Upper lobe of left lung (tissue), 6 donors: ENCODE measurements around the gene GTPBP2. TPM values are rescaled to one million over a fixed set of nuclear protein-coding genes. Genes with fewer than 3 reads are reported as not detected.

Experiments
- ATAC-seq, 2 donors: fragments of 200-7000 bp; cut with Tn5 transposase; one replicate each; pipeline ENCODE4 v1.9.1; 2022; ENCODE audit warnings: mild to moderate bottlenecking in 2 of 2, moderate library complexity in 2 of 2; ENCODE audit not compliant: low FRiP score in 2 of 2
- DNase-seq, 2 donors: peaks; one replicate each; pipeline ENCODE4 v3.0.0-alpha.2; 2019 to 2020
- H3K27ac ChIP-seq, 4 donors: fragments of 200-600 bp; sonication (generic); one replicate each; pipeline ENCODE4 v1.5.1; 2016 to 2019
- H3K27me3 ChIP-seq, 4 donors: fragments of 200-600 bp; sonication (generic); one replicate each; pipeline ENCODE4 v1.5.1; 2017 to 2019
- H3K36me3 ChIP-seq, 4 donors: fragments of 200-600 bp; sonication (generic); one replicate each; pipeline ENCODE4 v1.5.1; 2016 to 2019
- H3K4me1 ChIP-seq, 4 donors: fragments of 200-600 bp; sonication (generic); one replicate each; pipeline ENCODE4 v1.5.1; 2018 to 2019
- H3K4me3 ChIP-seq, 4 donors: fragments of 200-600 bp; sonication (generic); one replicate each; pipeline ENCODE4 v1.5.1; 2017 to 2019; ENCODE audit warnings: mild to moderate bottlenecking in 2 of 4, moderate library complexity in 1 of 4
- H3K9me3 ChIP-seq, 4 donors: fragments of 200-600 bp; sonication (generic); one replicate each; pipeline ENCODE4 v1.5.1; 2018 to 2019
- EP300 ChIP-seq, 4 donors: sonication (generic); formaldehyde crosslinking; IDR thresholded peaks; one replicate each; pipeline ENCODE4 v1.5.1; 2017; ENCODE audit warnings: antibody characterized with exemption in 4 of 4, control low read depth in 2 of 4
- POLR2A ChIP-seq, 4 donors: fragments of 450-650 bp; IDR thresholded peaks; one replicate each; pipeline ENCODE4 v1.5.1; 2016 to 2017; ENCODE audit warnings: antibody characterized with exemption in 4 of 4, mild to moderate bottlenecking in 2 of 4
- POLR2AphosphoS5 ChIP-seq, 2 donors: sonication (generic); formaldehyde crosslinking; IDR thresholded peaks; one replicate each; pipeline ENCODE4 v1.5.1; 2017; ENCODE audit warnings: antibody characterized with exemption in 2 of 2
- WGBS, 2 donors: methylation state at CpG; one replicate each; pipeline ENCODE4 v1.1.5; 2017 to 2018; 5-methylcytosine and 5-hydroxymethylcytosine counted together
- total RNA-seq, 6 donors: library from RNA; depleted of rRNA in 4 of 6; stranded (reverse); fragments of >200 nt in 4 of 6; gene quantifications; one replicate each; pipeline versions ENCODE4 v1.1.0 to v1.2.1, GENCODE V29; 2016 to 2021
- TF ChIP-seq, protein P1 (sequence below), 6 experiments: fragments of 450-650 bp in 4 of 6; fragments of 200-600 bp in 2 of 6; sonication (generic) in 2 of 6; IDR thresholded peaks; one replicate each; pipeline ENCODE4 v1.5.1; 2016 to 2019; ENCODE audit warnings: antibody characterized with exemption in 6 of 6
- donor health status: DM: no; HTN: no; CAD: no; lungs with moderate emphysema.
- donor health status: DM: no; HTN: yes; CAD: no; lungs with severe emphysema.

GTPBP2 gene
- total RNA-seq, 6 donors from 2014 or later: 41.3 to 128 (median 78.1) TPM

DNA sequence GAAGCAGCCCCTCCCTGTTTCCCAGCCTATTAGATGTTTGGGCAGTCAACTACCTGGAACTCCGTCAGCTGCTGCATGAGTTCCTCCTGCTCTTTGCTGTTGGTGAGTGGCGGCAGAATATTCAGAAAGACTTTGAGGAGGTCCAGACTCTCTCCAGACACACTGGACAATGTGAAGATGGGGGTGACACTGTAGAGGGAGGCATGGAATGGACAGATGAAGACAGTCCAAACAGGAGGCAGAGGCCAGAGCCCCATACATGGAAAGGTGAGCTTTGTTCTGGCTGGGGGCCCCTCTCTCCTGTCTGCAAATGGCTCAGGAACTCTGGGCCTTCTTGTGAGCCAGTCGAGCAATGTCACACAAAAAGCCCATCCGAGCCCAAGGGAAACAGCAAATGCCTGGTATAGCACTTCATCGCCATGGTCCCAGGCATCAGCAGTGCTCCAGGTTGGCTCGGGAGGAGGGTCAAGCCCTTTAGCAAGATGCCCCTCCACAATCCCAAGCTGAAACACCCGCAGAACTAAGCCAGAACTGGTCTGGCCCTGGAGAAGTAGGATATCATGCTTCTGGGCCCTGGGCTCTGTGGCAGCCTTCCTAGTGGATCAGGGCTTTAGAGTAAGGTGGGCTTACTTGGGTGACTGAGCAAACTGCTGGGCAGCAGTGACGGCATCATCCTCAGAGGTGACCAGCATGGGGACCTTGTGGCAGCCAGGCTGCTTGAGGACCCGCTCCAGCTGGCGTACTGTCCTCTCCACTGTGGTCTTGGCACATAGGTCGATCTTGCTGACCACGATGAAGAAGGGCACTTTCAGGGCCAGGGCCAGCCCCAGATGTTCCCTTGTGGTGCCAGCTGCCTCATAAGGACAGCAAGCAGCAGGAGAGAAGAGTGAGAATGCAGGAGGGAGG, 4.9 kb downstream of the GTPBP2 start:
- DNase-seq: no peak
- no peak for ATAC-seq
- Histone ChIP-seq H3K36me3 (peaks cover 27 to 70% (median 60%) of the 10 kb centered on the region in 4 donors), H3K4me1 (peaks cover 18 to 29% (median 21%) of the 10 kb centered on the region in 4 donors), H3K27me3 (no peaks in the 10 kb centered on the region), H3K4me3 (no peak overlapping the region), H3K27ac (no peak overlapping the region), H3K9me3 (no peaks in the 10 kb centered on the region)
- TF ChIP-seq POLR2A (IDR thresholded peaks at IDR 0.05) (no peak), EP300 (IDR thresholded peaks at IDR 0.05) (no peak), POLR2AphosphoS5 (IDR thresholded peaks at IDR 0.05) (no peak)
- TF ChIP-seq, protein P1, sequence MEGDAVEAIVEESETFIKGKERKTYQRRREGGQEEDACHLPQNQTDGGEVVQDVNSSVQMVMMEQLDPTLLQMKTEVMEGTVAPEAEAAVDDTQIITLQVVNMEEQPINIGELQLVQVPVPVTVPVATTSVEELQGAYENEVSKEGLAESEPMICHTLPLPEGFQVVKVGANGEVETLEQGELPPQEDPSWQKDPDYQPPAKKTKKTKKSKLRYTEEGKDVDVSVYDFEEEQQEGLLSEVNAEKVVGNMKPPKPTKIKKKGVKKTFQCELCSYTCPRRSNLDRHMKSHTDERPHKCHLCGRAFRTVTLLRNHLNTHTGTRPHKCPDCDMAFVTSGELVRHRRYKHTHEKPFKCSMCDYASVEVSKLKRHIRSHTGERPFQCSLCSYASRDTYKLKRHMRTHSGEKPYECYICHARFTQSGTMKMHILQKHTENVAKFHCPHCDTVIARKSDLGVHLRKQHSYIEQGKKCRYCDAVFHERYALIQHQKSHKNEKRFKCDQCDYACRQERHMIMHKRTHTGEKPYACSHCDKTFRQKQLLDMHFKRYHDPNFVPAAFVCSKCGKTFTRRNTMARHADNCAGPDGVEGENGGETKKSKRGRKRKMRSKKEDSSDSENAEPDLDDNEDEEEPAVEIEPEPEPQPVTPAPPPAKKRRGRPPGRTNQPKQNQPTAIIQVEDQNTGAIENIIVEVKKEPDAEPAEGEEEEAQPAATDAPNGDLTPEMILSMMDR (IDR thresholded peaks at IDR 0.05): no peak
- WGBS, 2 donors: 91 to 94% methylated on average over 6 to 12 of the region's 12 CpGs

DNA sequence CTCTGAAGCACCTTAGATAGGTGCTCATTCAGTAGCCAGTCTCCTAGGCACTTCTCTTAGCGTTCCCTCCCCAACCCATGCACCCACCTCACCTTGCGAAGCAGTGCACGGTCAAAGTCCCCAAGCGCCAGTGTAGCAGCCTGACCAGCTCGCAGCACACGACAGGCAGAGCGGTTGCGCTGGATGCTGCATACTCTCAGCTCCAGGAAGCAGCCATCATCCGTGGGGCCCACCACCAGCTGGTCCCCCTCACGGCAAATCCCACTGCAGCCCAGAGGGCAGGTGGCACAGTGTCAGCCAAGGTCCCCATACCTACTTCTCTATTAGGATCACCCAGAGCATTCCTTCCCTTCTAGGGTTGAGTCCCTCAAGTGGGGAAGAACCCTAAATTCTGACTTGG, 6.5 kb downstream of the GTPBP2 start:
- 98% methylated on average over 8 to 10 of the region's 10 CpGs for WGBS, 2 donors
- Histone ChIP-seq H3K27ac (no peak overlapping the region), H3K4me3 (no peak overlapping the region), H3K9me3 (no peaks in the 10 kb centered on the region), H3K4me1 (peaks cover 11 to 18% (median 13%) of the 10 kb centered on the region in 4 donors), H3K27me3 (no peaks in the 10 kb centered on the region), H3K36me3 (peaks cover 27 to 70% (median 60%) of the 10 kb centered on the region in 4 donors)
- TF ChIP-seq POLR2A (IDR thresholded peaks at IDR 0.05): no peak
- no peak for TF ChIP-seq POLR2AphosphoS5 (IDR thresholded peaks at IDR 0.05)
- TF ChIP-seq, protein P1 (IDR thresholded peaks at IDR 0.05): no peak
- ATAC-seq (no peak), DNase-seq (no peak)

DNA sequence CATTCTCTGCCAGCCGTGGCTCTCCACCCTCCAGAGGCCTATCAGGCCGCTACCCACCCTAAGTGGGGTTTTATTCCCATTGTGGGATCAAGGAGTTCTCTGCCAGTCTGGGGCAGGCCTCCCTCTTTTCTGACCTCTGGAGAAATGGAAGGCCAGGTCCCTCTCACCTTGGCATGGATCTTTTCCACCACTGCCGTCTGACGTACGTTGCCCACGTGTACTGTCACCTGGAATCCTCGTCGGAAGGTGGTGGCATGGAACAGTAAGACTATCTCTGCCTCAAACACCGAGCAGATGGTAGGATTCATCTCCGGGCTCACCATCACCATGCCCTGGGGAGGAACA, 7.3 kb downstream of the GTPBP2 start:
- 89 to 99% methylated on average over 10 of the region's 10 CpGs for WGBS, 2 donors
- Histone ChIP-seq H3K27me3 (no peaks in the 10 kb centered on the region), H3K9me3 (no peaks in the 10 kb centered on the region), H3K27ac (no peak overlapping the region), H3K36me3 (peaks cover 27 to 70% (median 60%) of the 10 kb centered on the region in 4 donors), H3K4me3 (no peak overlapping the region), H3K4me1 (peaks cover 4 to 11% (median 5%) of the 10 kb centered on the region in 4 donors)
- TF ChIP-seq POLR2A (IDR thresholded peaks at IDR 0.05) (no peak), POLR2AphosphoS5 (IDR thresholded peaks at IDR 0.05) (no peak), EP300 (IDR thresholded peaks at IDR 0.05) (no peak)
- TF ChIP-seq, protein P1 (IDR thresholded peaks at IDR 0.05): no peak
- no peak for ATAC-seq
- DNase-seq: no peak

DNA sequence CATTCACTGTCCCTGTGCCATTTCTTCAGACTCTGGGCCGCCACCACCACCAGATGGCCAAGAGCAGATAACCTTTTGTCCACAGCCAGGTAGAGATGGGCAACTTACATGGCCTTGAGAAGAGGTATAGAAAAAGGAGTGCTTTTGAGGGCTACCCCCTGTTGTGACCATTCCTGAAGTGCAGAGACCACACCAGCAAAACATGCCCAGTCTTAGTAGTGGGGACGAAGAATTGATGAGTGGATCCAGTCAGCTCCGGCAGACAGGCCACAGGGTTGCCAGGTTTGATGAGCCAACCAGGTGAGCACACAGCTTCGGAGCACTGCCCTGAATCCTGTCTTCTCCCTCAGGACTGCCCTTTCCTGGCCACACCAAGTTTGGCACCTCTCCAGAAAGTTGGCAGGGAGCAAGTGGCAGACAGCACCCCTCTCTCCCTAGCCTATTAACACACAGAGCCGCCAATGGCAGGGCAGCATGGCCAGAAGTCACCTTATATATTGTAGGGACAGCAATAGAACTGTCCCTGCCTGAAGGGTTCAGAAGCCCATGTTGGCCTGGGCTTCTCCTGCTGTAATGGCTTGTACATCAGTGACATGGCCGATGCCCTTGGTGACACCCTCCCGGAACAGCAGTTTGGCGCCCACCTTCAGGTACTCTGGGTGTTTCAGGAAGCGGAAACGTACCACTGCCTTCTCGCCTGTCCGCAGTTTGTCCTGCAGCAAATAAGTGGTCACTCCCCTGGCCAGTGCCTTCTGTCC, 7.8 kb downstream of the GTPBP2 start:
- H3K4me3 ChIP-seq: no peak overlapping the region
- ATAC-seq (no peak), DNase-seq (no peak)
- H3K4me1 ChIP-seq: peaks cover 0 to 5% (median under 1%) of the 10 kb centered on the region in 4 donors
- WGBS, 2 donors: 93 to 95% methylated on average over 12 of the region's 12 CpGs
- no peaks in the 10 kb centered on the region for H3K9me3 ChIP-seq
- TF ChIP-seq POLR2A (IDR thresholded peaks at IDR 0.05): no peak
- TF ChIP-seq EP300 (IDR thresholded peaks at IDR 0.05): no peak
- TF ChIP-seq, protein P1 (IDR thresholded peaks at IDR 0.05): no peak
- no peak for TF ChIP-seq POLR2AphosphoS5 (IDR thresholded peaks at IDR 0.05)
- peaks cover 27 to 70% (median 60%) of the 10 kb centered on the region in 4 donors for H3K36me3 ChIP-seq
- H3K27me3 ChIP-seq: no peaks in the 10 kb centered on the region
- no peak overlapping the region for H3K27ac ChIP-seq
